AG04450 (cell line): Measurements from ENCODE around the gene RAI14. TPM values are rescaled to one million over a fixed set of nuclear protein-coding genes. Genes with fewer than 3 reads are reported as not detected.
A peak's percentile ranks its signal among the peaks of the same experiment; 100 is the strongest.

ENCODE experiments used
- CTCF ChIA-PET: fragments of 300-600, 350-600 bp; formaldehyde crosslinking; extraction: SDS; loops from one replicate; lab custom pipeline; 2022; ENCODE audit warnings: antibody characterized with exemption, inconsistent platforms; lab: Charles Lee
- POLR2A ChIA-PET: fragments of 350-600 bp; formaldehyde crosslinking; extraction: SDS; loops from one replicate; lab custom pipeline; 2021; ENCODE audit warnings: antibody characterized with exemption, inconsistent platforms; lab: Yijun Ruan, JAX
- DNase-seq: peaks from one replicate; pipeline ENCODE4 v3.0.0-alpha.2; 2011; ENCODE audit warnings: low read depth, low spot score
- H3K27ac ChIP-seq: one replicate; pipeline ENCODE4 v1.5.1; 2012; ENCODE audit warnings: low read depth, low read length, control low read depth
- H3K27me3 ChIP-seq: one replicate; pipeline ENCODE4 v1.6.0; 2012; ENCODE audit warnings: low read length; ENCODE audit not compliant: control insufficient read depth, insufficient read depth
- H3K4me3 ChIP-seq: 2 replicates; pipeline ENCODE4 v1.5.1; 2011; ENCODE audit warnings: mild to moderate bottlenecking, low read depth, low read length, control low read depth
- H3K9me3 ChIP-seq: 2 replicates; pipeline ENCODE4 v1.5.1; 2012; ENCODE audit warnings: low read length; ENCODE audit not compliant: control insufficient read depth, insufficient read depth
- CTCF ChIP-seq: IDR thresholded peaks from 2 replicates; pipeline ENCODE4 v1.5.1; 2011; ENCODE audit warnings: low read depth, low read length, control low read depth, inconsistent platforms
- polyA plus RNA-seq: library from polyadenylated mRNA; depleted of rRNA; stranded (reverse); fragments of >200 nt; gene quantifications from 2 replicates; pipeline ENCODE4 v1.2.3, GENCODE V29; 2011

Gene RAI14
- polyA plus RNA-seq, 1 experiment: 162 TPM

GRCh38 chr5:34734326-34734725 is 78.2 kb downstream of the RAI14 start:
- no peak overlapping the region for H3K4me3 ChIP-seq
- no peak for DNase-seq
- peak overlapping the region; percentile 47 for H3K27ac ChIP-seq
- no peaks in the 10 kb centered on the region for H3K27me3 ChIP-seq
- no peak for TF ChIP-seq CTCF
- POLR2A ChIA-PET: interaction anchor here (1.4 kb wide), 2 partner anchors 74 to 78 kb away, joined by 3 to 4 read pairs; partner anchors contain the start of gene RAI14
- no peaks in the 10 kb centered on the region for H3K9me3 ChIP-seq
- CTCF ChIA-PET: no interaction called here

GRCh38 chr5:34735491-34736426 is 79.6 kb downstream of the RAI14 start:
- no peaks in the 10 kb centered on the region for H3K27me3 ChIP-seq
- no peaks in the 10 kb centered on the region for H3K9me3 ChIP-seq
- CTCF ChIA-PET: interaction anchor here (1.0 kb wide), 1 partner anchor 250 kb away, joined by 3 read pairs; no protein-coding TSS in a partner anchor
- DNase-seq: peak; percentile 38
- peak overlapping the region; percentile 65 for H3K27ac ChIP-seq
- TF ChIP-seq CTCF: no peak
- POLR2A ChIA-PET: interaction anchor here (0.6 to 1.4 kb wide), 5 partner anchors 14 to 80 kb away, joined by 3 to 4 read pairs (median 3); partner anchors contain the start of gene RAI14
- H3K4me3 ChIP-seq: no peak overlapping the region

- no peak for DNase-seq
- CTCF ChIA-PET: no interaction called here
- Histone ChIP-seq H3K4me3 (no peak overlapping the region), H3K9me3 (no peaks in the 10 kb centered on the region; the same call in 1 of the 2 replicates), H3K27me3 (no peaks in the 10 kb centered on the region), H3K27ac (no peak overlapping the region)
- TF ChIP-seq CTCF: no peak
- POLR2A ChIA-PET: no interaction called here
Observed at GRCh38 chr5:34736445-34737115, 80.5 kb downstream of the RAI14 start.

- ChIA-PET CTCF (no interaction called here), POLR2A (no interaction called here)
- no peak for DNase-seq
- H3K27me3 ChIP-seq: no peaks in the 10 kb centered on the region
- H3K9me3 ChIP-seq: peaks cover 3% of the 10 kb centered on the region; the same call in 1 of the 2 replicates
- no peak overlapping the region for H3K27ac ChIP-seq
- H3K4me3 ChIP-seq: no peak overlapping the region
- no peak for TF ChIP-seq CTCF
Observed at GRCh38 chr5:34737731-34738130, 81.6 kb downstream of the RAI14 start.
